Left lung (tissue), 10 donors: Measurements from ENCODE around the gene NCK1. TPM values are rescaled to one million over a fixed set of nuclear protein-coding genes. Genes with fewer than 3 reads are reported as not detected.

ENCODE experiments used
- ATAC-seq: fragments of 200-7000 bp; cut with Tn5 transposase; one replicate; pipeline ENCODE4 v1.9.1; 2020; ENCODE audit warnings: moderate library complexity
- DNase-seq, 4 donors: peaks; one replicate each; pipeline ENCODE4 v3.0.0-alpha.2; 2013 to 2020
- H3K27ac ChIP-seq, 2 donors: fragments of 200-600 bp; sonication (generic) in 1 of 2; one replicate each; pipeline versions ENCODE4 v1.5.0 to v1.8.0; 2020 to 2021
- H3K27me3 ChIP-seq, 2 donors: fragments of 200-600 bp; sonication (generic) in 1 of 2; one replicate each; pipeline versions ENCODE4 v1.5.0 to v1.8.0; 2020 to 2021
- H3K36me3 ChIP-seq, 2 donors: fragments of 200-600 bp; sonication (generic) in 1 of 2; one replicate each; pipeline versions ENCODE4 v1.5.0 to v1.8.0; 2020 to 2021
- H3K4me1 ChIP-seq, 2 donors: fragments of 200-600 bp; one replicate each; pipeline ENCODE4 v1.8.0; 2021
- H3K4me3 ChIP-seq, 2 donors: fragments of 200-600 bp; sonication (generic) in 1 of 2; one replicate each; pipeline versions ENCODE4 v1.5.0 to v1.8.0; 2020 to 2021; ENCODE audit warnings: mild to moderate bottlenecking in 1 of 2
- H3K9me3 ChIP-seq, 2 donors: fragments of 200-600 bp; sonication (generic) in 1 of 2; one replicate each; pipeline versions ENCODE4 v1.5.0 to v1.8.0; 2020 to 2021
- intact Hi-C, 2 donors: fragments of 100-400 bp; cut with DNase I; formaldehyde crosslinking; loops; one replicate each; pipeline versions ENCODE4 v1.11.2 to v1.14.2; 2022
- polyA plus RNA-seq, 6 donors: library from polyadenylated mRNA; unstranded; fragments of 120-200 nt; gene quantifications; one replicate each; pipeline ENCODE4 v1.2.1, GENCODE V29; 2013; ENCODE audit not compliant: insufficient read length in 6 of 6
- total RNA-seq, 2 donors: library from RNA; stranded (reverse); fragmentation: NEBNext Ultra II Directional; extraction: Animal tissue kit (Norgen Biotek cat#: 25700); gene quantifications; one replicate each; pipeline ENCODE4 v1.2.1, GENCODE V29; 2021
- TF ChIP-seq, protein P1 (sequence below), 2 donors: fragments of 200-600 bp; sonication (generic) in 1 of 2; IDR thresholded peaks; one replicate each; pipeline versions ENCODE4 v1.5.0 to v1.8.0; 2021; ENCODE audit warnings: antibody characterized with exemption in 2 of 2
- donor health status: DM: no; HTN: yes; CAD: no.
- donor health status: DM: no; HTN: no; CAD: no.

NCK1 gene
- total and polyA plus RNA-seq, 8 donors = 31.9 to 54.6 (median 47.7) TPM

DNA sequence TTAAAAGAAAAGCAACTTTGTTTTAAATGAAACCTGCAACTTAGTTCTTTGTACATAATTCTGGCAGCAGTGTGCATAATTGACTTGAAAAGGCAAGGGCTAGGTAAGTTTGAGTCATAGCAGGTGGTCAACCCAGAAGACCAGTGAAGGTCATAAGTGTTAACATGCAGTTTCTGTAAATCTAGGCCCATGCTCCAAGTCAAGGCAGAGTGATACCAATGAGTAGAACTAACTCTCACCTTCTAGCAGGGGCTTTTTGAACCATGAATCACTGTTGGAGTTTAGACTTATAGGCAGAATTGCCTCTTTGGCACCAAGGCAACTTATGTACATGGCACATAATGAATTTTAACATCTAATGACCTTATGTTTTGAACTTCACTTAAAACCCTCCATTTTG, 66.2 kb downstream of the NCK1 start:
- H3K9me3 ChIP-seq = no peaks in the 10 kb centered on the region
- H3K4me3 ChIP-seq = no peak overlapping the region
- TF ChIP-seq, protein P1, sequence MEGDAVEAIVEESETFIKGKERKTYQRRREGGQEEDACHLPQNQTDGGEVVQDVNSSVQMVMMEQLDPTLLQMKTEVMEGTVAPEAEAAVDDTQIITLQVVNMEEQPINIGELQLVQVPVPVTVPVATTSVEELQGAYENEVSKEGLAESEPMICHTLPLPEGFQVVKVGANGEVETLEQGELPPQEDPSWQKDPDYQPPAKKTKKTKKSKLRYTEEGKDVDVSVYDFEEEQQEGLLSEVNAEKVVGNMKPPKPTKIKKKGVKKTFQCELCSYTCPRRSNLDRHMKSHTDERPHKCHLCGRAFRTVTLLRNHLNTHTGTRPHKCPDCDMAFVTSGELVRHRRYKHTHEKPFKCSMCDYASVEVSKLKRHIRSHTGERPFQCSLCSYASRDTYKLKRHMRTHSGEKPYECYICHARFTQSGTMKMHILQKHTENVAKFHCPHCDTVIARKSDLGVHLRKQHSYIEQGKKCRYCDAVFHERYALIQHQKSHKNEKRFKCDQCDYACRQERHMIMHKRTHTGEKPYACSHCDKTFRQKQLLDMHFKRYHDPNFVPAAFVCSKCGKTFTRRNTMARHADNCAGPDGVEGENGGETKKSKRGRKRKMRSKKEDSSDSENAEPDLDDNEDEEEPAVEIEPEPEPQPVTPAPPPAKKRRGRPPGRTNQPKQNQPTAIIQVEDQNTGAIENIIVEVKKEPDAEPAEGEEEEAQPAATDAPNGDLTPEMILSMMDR (IDR thresholded peaks at IDR 0.05) = no peak
- intact Hi-C loops = no loop called here
- ATAC-seq = no peak
- peaks cover 9 to 52% of the 10 kb centered on the region in 2 donors for H3K4me1 ChIP-seq
- peaks cover 0 to 7% of the 10 kb centered on the region in 2 donors for H3K36me3 ChIP-seq
- DNase-seq = no peak
- no peaks in the 10 kb centered on the region for H3K27me3 ChIP-seq
- peak overlapping the region in 1 of 2 donors; percentile 15 for H3K27ac ChIP-seq

- H3K4me3 ChIP-seq = peak overlapping the region in 1 of 2 donors; percentile 20
Observed at GRCh38 chr3:136929977-136930670, 68.1 kb downstream of the NCK1 start.

DNA sequence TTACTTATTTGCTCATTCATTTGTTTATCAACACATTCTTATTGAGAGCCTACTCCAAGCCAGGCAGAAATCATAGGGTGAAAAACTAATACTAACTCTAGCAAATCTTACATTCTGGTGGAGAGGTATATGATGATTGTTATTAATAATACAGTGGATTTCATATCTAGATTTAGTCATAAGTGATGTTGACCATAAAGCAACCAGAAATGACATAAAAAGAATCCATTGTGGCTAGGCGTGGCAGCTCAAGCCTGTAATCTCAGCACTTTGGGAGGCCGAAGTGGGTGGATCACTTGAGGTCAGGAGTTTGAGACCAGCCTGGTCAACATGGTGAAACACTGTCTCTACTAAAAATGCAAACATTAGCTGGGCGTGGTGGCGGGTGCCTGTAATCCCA, 69.6 kb downstream of the NCK1 start:
- no peak for ATAC-seq

More at GRCh38 chr3:136929977-136930670, 68.1 kb downstream of the NCK1 start:
- peaks cover 9 to 55% of the 10 kb centered on the region in 2 donors for H3K4me1 ChIP-seq
- intact Hi-C loops = no loop called here
- peak overlapping the region; percentile 28 to 51 for H3K27ac ChIP-seq
- TF ChIP-seq, protein P1 (IDR thresholded peaks at IDR 0.05) = no peak
- no peaks in the 10 kb centered on the region for H3K9me3 ChIP-seq
- DNase-seq = peak in 3 of 4 donors; percentile 38 to 65 (median 59)
- peak; percentile 81 for ATAC-seq
- peaks cover 0 to 11% of the 10 kb centered on the region in 2 donors for H3K36me3 ChIP-seq
- H3K27me3 ChIP-seq = no peaks in the 10 kb centered on the region

GRCh38 chr3:136932523-136932922, 70.5 kb downstream of the NCK1 start:
- ATAC-seq (peak; percentile 49), DNase-seq (no peak)
- peak overlapping the region in 1 of 2 donors; percentile 57 for H3K27ac ChIP-seq
- TF ChIP-seq, protein P1 (IDR thresholded peaks at IDR 0.05) = no peak
- no peak overlapping the region for H3K4me3 ChIP-seq
- intact Hi-C loops = no loop called here
- peaks cover 0 to 11% of the 10 kb centered on the region in 2 donors for H3K36me3 ChIP-seq
- H3K4me1 ChIP-seq = peaks cover 9 to 54% of the 10 kb centered on the region in 2 donors
- no peaks in the 10 kb centered on the region for H3K9me3 ChIP-seq
- no peaks in the 10 kb centered on the region for H3K27me3 ChIP-seq

More for the DNA sequence above, 69.6 kb downstream of the NCK1 start:
- no peaks in the 10 kb centered on the region for H3K27me3 ChIP-seq
- peak overlapping the region in 1 of 2 donors; percentile 20 for H3K4me3 ChIP-seq
- TF ChIP-seq, protein P1 (IDR thresholded peaks at IDR 0.05) = no peak
- H3K36me3 ChIP-seq = peaks cover 0 to 11% of the 10 kb centered on the region in 2 donors
- peak overlapping the region in 1 of 2 donors; percentile 24 for H3K27ac ChIP-seq
- H3K9me3 ChIP-seq = no peaks in the 10 kb centered on the region
- intact Hi-C loops = no loop called here
- peaks cover 9 to 48% of the 10 kb centered on the region in 2 donors for H3K4me1 ChIP-seq
- no peak for DNase-seq

- peak; percentile 51 for ATAC-seq
- H3K4me1 ChIP-seq = peaks cover 9 to 61% of the 10 kb centered on the region in 2 donors
- H3K27me3 ChIP-seq = no peaks in the 10 kb centered on the region
- no peak overlapping the region for H3K4me3 ChIP-seq
- intact Hi-C loops = no loop called here
- no peaks in the 10 kb centered on the region for H3K9me3 ChIP-seq
- TF ChIP-seq, protein P1 (IDR thresholded peaks at IDR 0.05) = no peak
- no peak for DNase-seq
- H3K36me3 ChIP-seq = peaks cover 0 to 6% of the 10 kb centered on the region in 2 donors
- peak overlapping the region in 1 of 2 donors; percentile 57 for H3K27ac ChIP-seq
Observed at GRCh38 chr3:136932978-136933772, 71.2 kb downstream of the NCK1 start.
